Spleen (tissue), 11 donors: ENCODE data around the gene RNPEPL1. TPM values are rescaled to one million over a fixed set of nuclear protein-coding genes. Genes with fewer than 3 reads are reported as not detected.
"Not testable (repeated sequence)": the region's sequence is repeated elsewhere in the genome, so short reads cannot be mapped to it uniquely, and the experiment has no call there.

Experiments used
- DNase-seq: peaks from one replicate; pipeline ENCODE4 v3.0.0-alpha.2; 2020
- H3K27ac ChIP-seq, 8 donors: fragments of 200-600 bp; sonication (generic) in 7 of 8; 1 replicate in 4 of 8; 2 replicates in 4 of 8; pipeline versions ENCODE4 v1.5.0 to v1.8.0; 2016 to 2021; ENCODE audit warnings: inconsistent platforms in 4 of 8, mild to moderate bottlenecking in 4 of 8, moderate library complexity in 1 of 8
- H3K27me3 ChIP-seq, 7 donors: fragments of 200-600 bp; sonication (generic) in 6 of 7; replicated peaks in 1 of 7; 1 replicate in 4 of 7; 2 replicates in 3 of 7; pipeline versions ENCODE4 v1.5.0 to v1.8.0; 2016 to 2021; ENCODE audit warnings: inconsistent platforms in 3 of 7, mild to moderate bottlenecking in 1 of 7
- H3K36me3 ChIP-seq, 6 donors: fragments of 200-600 bp; sonication (generic) in 5 of 6; 1 replicate in 4 of 6; 2 replicates in 2 of 6; pipeline versions ENCODE4 v1.5.0 to v1.8.0; 2016 to 2021; ENCODE audit warnings: inconsistent platforms in 2 of 6
- H3K4me1 ChIP-seq, 6 donors: fragments of 200-600 bp; sonication (generic) in 5 of 6; 1 replicate in 3 of 6; 2 replicates in 3 of 6; pipeline versions ENCODE4 v1.5.0 to v1.8.0; 2016 to 2021; ENCODE audit warnings: inconsistent platforms in 3 of 6
- H3K4me3 ChIP-seq, 8 donors: fragments of 200-600 bp; sonication (generic) in 7 of 8; 1 replicate in 4 of 8; 2 replicates in 4 of 8; pipeline versions ENCODE4 v1.5.0 to v1.8.0; 2016 to 2021; ENCODE audit warnings: inconsistent platforms in 4 of 8, mild to moderate bottlenecking in 4 of 8, moderate library complexity in 2 of 8
- H3K9me3 ChIP-seq, 8 donors: fragments of 200-600 bp; sonication (generic) in 7 of 8; 1 replicate in 4 of 8; 2 replicates in 4 of 8; pipeline versions ENCODE4 v1.5.0 to v1.8.0; 2016 to 2021; ENCODE audit warnings: inconsistent platforms in 4 of 8
- POLR2A ChIP-seq, 3 donors: fragments of 450-650 bp; IDR thresholded peaks; one replicate each; pipeline ENCODE4 v1.5.1; 2017; ENCODE audit warnings: antibody characterized with exemption in 3 of 3, mild to moderate bottlenecking in 1 of 3
- POLR2AphosphoS5 ChIP-seq, 3 donors: sonication (generic); formaldehyde crosslinking; IDR thresholded peaks; one replicate each; pipeline ENCODE4 v1.5.1; 2017; ENCODE audit warnings: antibody characterized with exemption in 3 of 3
- WGBS, 5 donors: extraction: QIAGEN DNeasy Blood & Tissue Kit in 3 of 5; methylation state at CpG; one replicate each; pipeline versions ENCODE4 v1.1.5 to v1.1.7; 2013 to 2018; 5-methylcytosine and 5-hydroxymethylcytosine counted together
- intact Hi-C: fragments of 100-400 bp; cut with DNase I; formaldehyde crosslinking; loops from one replicate; pipeline ENCODE4 v1.15.0; 2023; ENCODE audit warnings: low total_unique reads
- polyA plus RNA-seq, 3 donors: library from polyadenylated mRNA; stranded (reverse); fragments of 200-250 nt; gene quantifications; one replicate each; pipeline ENCODE4 v1.2.1, GENCODE V29; 2013
- total RNA-seq, 7 donors: library from RNA; depleted of rRNA in 3 of 7; stranded (reverse); fragments of >200 nt in 3 of 7; fragmentation: NEBNext Ultra II Directional in 4 of 7; extraction: Animal tissue kit (Norgen Biotek cat#: 25700) in 4 of 7; gene quantifications; one replicate each; pipeline versions ENCODE4 v1.1.0 to v1.2.1, GENCODE V29; 2016 to 2021
- TF ChIP-seq, protein P1 (sequence below), 11 experiments: fragments of 200-600 bp in 7 of 11; fragments of 450-650 bp in 4 of 11; sonication (generic) in 4 of 11; IDR thresholded peaks in 8 of 11; conservative IDR thresholded peaks in 3 of 11; 1 replicate in 7 of 11; 2 replicates in 4 of 11; pipeline versions ENCODE4 v1.4.0 to v1.8.0; 2016 to 2021; ENCODE audit warnings: antibody characterized with exemption in 11 of 11, inconsistent platforms in 4 of 11, mild to moderate bottlenecking in 1 of 11
- donor health status: healthy with polysubstance abuse.
- donor health status: DM: no; HTN: no; CAD: no; lungs with moderate emphysema.
- donor health status: DM: no; HTN: no; CAD: no.
- donor health status: Bipolar disorder and iron deficiency.
- donor health status: healthy.
- donor health status: DM: no; HTN: no; CAD: no.
- donor health status: DM: yes; HTN: yes; CAD: no.

RNPEPL1 gene
- total and polyA plus RNA-seq, 10 donors: 57.2 to 165 (median 87.4) TPM

DNA sequence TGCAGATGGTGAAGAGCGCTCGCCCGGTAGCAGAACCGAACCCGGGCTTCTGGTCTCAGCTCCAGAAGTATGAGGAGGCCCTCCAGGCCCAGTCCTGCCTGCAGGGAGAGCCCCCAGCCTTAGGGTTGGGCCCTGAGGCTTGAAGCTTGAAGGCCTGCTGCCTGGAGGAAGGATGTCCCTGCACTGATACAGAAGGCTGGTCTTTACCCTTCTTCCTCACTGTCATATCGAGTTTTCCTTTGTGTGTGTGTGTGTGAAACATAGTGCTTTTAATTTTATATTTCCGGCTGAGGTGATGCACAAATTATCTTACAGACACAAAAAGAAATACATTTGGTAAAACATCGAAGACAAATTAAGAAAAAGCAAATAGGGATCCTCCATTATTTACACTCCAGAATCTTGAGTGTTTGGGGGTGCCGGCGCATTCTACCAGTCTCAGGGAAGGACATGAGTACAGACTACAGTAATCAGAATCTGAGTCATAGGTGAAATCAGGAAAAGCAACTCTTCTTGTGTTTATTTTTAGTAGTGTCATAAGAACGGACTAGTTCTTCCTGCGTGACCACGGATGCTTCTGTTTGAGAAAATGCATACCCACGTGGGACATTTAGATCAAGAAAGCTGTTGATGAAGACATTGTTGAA, 6.8 kb upstream of the RNPEPL1 start:
- no peak for DNase-seq
- Histone ChIP-seq H3K27ac (peak overlapping the region; percentile 71 to 100 (median 100)), H3K27me3 (peaks cover 0 to 7% (median 0%) of the 10 kb centered on the region in 7 donors), H3K36me3 (peaks cover 0 to 18% (median 0%) of the 10 kb centered on the region in 6 donors), H3K4me1 (peaks cover 61 to 93% (median 89%) of the 10 kb centered on the region in 6 donors), H3K4me3 (peak overlapping the region in 7 of 8 donors; percentile 69 to 86 (median 82)), H3K9me3 (no peaks in the 10 kb centered on the region)
- intact Hi-C loops: no loop called here
- TF ChIP-seq POLR2A (IDR thresholded peaks at IDR 0.05): peak in 1 of 3 donors; percentile 5
- TF ChIP-seq, protein P1, sequence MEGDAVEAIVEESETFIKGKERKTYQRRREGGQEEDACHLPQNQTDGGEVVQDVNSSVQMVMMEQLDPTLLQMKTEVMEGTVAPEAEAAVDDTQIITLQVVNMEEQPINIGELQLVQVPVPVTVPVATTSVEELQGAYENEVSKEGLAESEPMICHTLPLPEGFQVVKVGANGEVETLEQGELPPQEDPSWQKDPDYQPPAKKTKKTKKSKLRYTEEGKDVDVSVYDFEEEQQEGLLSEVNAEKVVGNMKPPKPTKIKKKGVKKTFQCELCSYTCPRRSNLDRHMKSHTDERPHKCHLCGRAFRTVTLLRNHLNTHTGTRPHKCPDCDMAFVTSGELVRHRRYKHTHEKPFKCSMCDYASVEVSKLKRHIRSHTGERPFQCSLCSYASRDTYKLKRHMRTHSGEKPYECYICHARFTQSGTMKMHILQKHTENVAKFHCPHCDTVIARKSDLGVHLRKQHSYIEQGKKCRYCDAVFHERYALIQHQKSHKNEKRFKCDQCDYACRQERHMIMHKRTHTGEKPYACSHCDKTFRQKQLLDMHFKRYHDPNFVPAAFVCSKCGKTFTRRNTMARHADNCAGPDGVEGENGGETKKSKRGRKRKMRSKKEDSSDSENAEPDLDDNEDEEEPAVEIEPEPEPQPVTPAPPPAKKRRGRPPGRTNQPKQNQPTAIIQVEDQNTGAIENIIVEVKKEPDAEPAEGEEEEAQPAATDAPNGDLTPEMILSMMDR (IDR thresholded peaks at IDR 0.05 in 8 of 11, conservative IDR thresholded peaks at IDR 0.05 in 3 of 11): peak in 2 of 11 experiments; percentile 5 to 26
- TF ChIP-seq POLR2AphosphoS5 (IDR thresholded peaks at IDR 0.05): no peak
- WGBS, 5 donors: 11 to 21% (median 16%) methylated on average over 12 to 14 of the region's 14 CpGs

DNA sequence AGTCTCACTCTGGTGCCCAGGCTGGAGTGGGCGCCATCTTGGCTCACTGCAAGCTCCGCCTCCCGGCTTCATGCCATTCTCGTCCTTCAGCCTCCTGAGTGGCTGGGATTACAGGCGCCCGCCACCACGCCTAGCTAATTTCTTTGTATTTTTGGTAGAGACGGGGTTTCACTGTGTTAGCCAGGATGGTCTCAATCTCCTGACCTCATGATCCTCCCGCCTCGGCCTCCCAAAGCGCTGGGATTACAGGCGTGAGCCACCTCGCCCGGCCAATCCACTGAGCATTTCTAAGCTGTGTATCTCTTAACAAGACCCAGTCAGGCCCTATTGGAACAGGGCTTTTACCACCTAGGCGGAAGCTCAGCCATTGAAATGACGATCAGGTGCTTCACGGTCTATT, 5.1 kb upstream of the RNPEPL1 start:
- Histone ChIP-seq H3K36me3 (peaks cover 0 to 17% (median 0%) of the 10 kb centered on the region in 6 donors), H3K4me1 (peaks cover 61 to 92% (median 89%) of the 10 kb centered on the region in 6 donors), H3K27ac (peak overlapping the region in 5 of 8 donors; percentile 97 to 100 (median 100))
- H3K4me3 ChIP-seq, intact Hi-C loops, H3K9me3 ChIP-seq, H3K27me3 ChIP-seq: not testable (repeated sequence)
- peak; percentile 76 for DNase-seq
- WGBS, 5 donors: 95 to 99% (median 98%) methylated on average over 17 of the region's 17 CpGs

DNA sequence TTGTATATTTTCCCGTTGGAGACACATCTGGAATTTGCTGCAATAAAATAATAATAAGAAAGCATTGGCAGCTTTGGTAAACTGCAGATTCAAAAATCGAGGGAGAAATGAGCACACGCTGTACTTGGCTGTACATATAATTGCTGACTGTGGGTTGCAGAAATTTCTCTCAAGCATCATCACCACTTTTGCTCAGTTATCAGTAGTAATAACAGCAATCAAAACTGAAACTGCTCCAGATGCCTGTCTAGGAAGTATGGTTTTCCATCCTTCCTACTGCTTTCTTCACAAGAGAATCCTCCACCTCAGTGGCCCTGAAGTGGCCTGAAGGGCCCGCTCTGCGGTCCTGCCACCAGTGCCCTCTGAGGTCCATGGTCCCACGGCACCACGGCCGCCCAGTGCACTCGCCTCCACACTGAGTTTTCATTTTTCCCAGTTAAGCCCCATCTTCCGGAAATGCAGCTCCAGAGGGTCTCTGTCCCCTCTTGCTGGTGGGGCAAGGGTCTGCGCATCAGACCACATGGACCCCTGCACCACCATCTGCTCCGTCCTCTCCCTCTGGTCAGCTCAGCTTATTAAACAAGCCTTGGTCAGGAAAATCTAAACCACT, 4.2 kb upstream of the RNPEPL1 start:
- Histone ChIP-seq H3K9me3 (no peaks in the 10 kb centered on the region), H3K27me3 (no peaks in the 10 kb centered on the region), H3K36me3 (peaks cover 0 to 10% (median 0%) of the 10 kb centered on the region in 6 donors), H3K27ac (peak overlapping the region; percentile 93 to 100 (median 96)), H3K4me1 (peaks cover 54 to 86% (median 82%) of the 10 kb centered on the region in 6 donors), H3K4me3 (peak overlapping the region in 1 of 8 donors; percentile 78)
- 93 to 95% (median 94%) methylated on average over 12 of the region's 12 CpGs for WGBS, 5 donors
- peak; percentile 76 for DNase-seq
- intact Hi-C loops: no loop called here
- TF ChIP-seq POLR2AphosphoS5 (IDR thresholded peaks at IDR 0.05): no peak
- TF ChIP-seq POLR2A (IDR thresholded peaks at IDR 0.05): no peak
- TF ChIP-seq, protein P1 (IDR thresholded peaks at IDR 0.05 in 8 of 11, conservative IDR thresholded peaks at IDR 0.05 in 3 of 11): no peak

DNA sequence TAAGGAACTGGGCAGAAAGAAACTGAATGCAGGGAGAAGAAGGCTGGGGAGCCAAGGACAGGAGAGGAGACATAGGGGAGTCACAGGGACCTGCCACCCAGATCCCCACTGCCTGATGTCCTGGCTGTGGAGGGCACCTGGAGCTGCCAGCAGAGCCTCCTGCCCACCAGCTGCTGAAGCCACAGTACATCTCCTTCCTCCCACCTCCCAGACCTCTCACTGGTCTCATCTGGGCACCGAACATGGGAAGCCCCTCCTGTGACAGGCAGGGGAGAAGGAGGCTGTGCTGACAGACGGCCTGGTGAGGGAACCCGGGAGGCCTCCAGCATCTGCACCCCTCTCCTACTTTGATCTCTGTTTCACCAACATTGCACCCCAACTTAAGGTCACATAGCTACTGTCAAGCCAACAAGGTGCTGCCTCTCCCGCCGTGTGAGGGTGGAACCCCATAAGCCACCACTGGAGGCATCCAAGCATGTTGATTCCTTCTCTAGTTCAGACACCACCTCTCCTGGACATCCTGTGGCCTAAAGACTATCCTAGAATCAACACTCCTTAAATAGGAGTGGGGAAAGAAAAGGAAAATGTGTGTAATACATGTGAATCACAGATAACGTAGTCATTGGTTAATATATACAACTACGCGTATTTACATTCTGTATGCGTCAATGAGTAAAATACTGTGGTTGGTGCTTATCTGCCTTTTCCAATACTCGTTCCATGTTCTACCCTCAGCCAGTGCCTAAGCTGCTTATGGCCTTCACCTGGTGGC, 3.5 kb upstream of the RNPEPL1 start:
- Histone ChIP-seq H3K27me3 (no peaks in the 10 kb centered on the region), H3K4me3 (peak overlapping the region in 6 of 8 donors; percentile 23 to 78 (median 60)), H3K4me1 (peaks cover 53 to 86% (median 82%) of the 10 kb centered on the region in 6 donors), H3K36me3 (peaks cover 0 to 10% (median 0%) of the 10 kb centered on the region in 6 donors), H3K27ac (peak overlapping the region; percentile 93 to 100 (median 96)), H3K9me3 (no peaks in the 10 kb centered on the region)
- intact Hi-C loops: no loop called here
- 67 to 76% (median 74%) methylated on average over 10 of the region's 10 CpGs for WGBS, 5 donors
- TF ChIP-seq, protein P1 (IDR thresholded peaks at IDR 0.05 in 8 of 11, conservative IDR thresholded peaks at IDR 0.05 in 3 of 11): peak in 1 of 11 experiments; percentile 25
- TF ChIP-seq POLR2AphosphoS5 (IDR thresholded peaks at IDR 0.05) (no peak), POLR2A (IDR thresholded peaks at IDR 0.05) (no peak)
- peak; percentile 73 for DNase-seq
